Sigmoid colon (tissue), 7 donors: ENCODE data around the gene SCAPER. TPM values are rescaled to one million over a fixed set of nuclear protein-coding genes. Genes with fewer than 3 reads are reported as not detected.

Experiments used
- DNase-seq: peaks from one replicate; pipeline ENCODE4 v3.0.0-alpha.2; 2019
- H3K27ac ChIP-seq, 4 donors: fragments of 200-600 bp; sonication (generic); one replicate each; pipeline ENCODE4 v1.5.1; 2016 to 2019; ENCODE audit warnings: mild to moderate bottlenecking in 1 of 4
- H3K27me3 ChIP-seq, 3 donors: fragments of 200-600 bp; sonication (generic); one replicate each; pipeline ENCODE4 v1.5.1; 2019; ENCODE audit warnings: mild to moderate bottlenecking in 1 of 3
- H3K36me3 ChIP-seq, 4 donors: fragments of 200-600 bp; sonication (generic); one replicate each; pipeline ENCODE4 v1.5.1; 2016 to 2019
- H3K4me1 ChIP-seq, 4 donors: fragments of 200-600 bp; sonication (generic); one replicate each; pipeline ENCODE4 v1.5.1; 2017 to 2019
- H3K4me3 ChIP-seq, 4 donors: fragments of 200-600 bp; sonication (generic); one replicate each; pipeline ENCODE4 v1.5.1; 2017 to 2019; ENCODE audit warnings: mild to moderate bottlenecking in 2 of 4, moderate library complexity in 1 of 4
- H3K9me3 ChIP-seq, 4 donors: fragments of 200-600 bp in 3 of 4; sonication (generic) in 3 of 4; one replicate each; pipeline versions ENCODE4 v1.5.1 to v1.6.1; 2013 to 2019
- CTCF ChIP-seq, 4 experiments: fragments of 450-650 bp in 3 of 4; fragments of 200-600 bp in 1 of 4; IDR thresholded peaks; one replicate each; pipeline ENCODE4 v1.5.1; 2016 to 2019; ENCODE audit warnings: antibody characterized with exemption in 4 of 4, mild to moderate bottlenecking in 3 of 4, moderate library complexity in 2 of 4
- EP300 ChIP-seq, 4 donors: sonication (generic); formaldehyde crosslinking; IDR thresholded peaks; one replicate each; pipeline ENCODE4 v1.6.1; 2017; ENCODE audit warnings: antibody characterized with exemption in 4 of 4
- POLR2A ChIP-seq, 2 donors: fragments of 450-650 bp; IDR thresholded peaks; one replicate each; pipeline ENCODE4 v1.6.1; 2016; ENCODE audit warnings: antibody characterized with exemption in 2 of 2, mild to moderate bottlenecking in 2 of 2, moderate library complexity in 2 of 2
- POLR2AphosphoS5 ChIP-seq, 4 donors: sonication (generic); formaldehyde crosslinking; IDR thresholded peaks; one replicate each; pipeline ENCODE4 v1.6.1; 2017; ENCODE audit warnings: antibody characterized with exemption in 4 of 4
- WGBS, 2 donors: extraction: QIAGEN DNeasy Blood & Tissue Kit; methylation state at CpG; one replicate each; pipeline ENCODE4 v1.1.7; 2013; 5-methylcytosine and 5-hydroxymethylcytosine counted together
- intact Hi-C: fragments of 100-400 bp; cut with DNase I; formaldehyde crosslinking; loops from one replicate; pipeline ENCODE4 v1.15.1; 2023
- polyA plus RNA-seq, 3 donors: library from polyadenylated mRNA; stranded (reverse); fragments of 200-250 nt; gene quantifications; one replicate each; pipeline ENCODE4 v1.2.3, GENCODE V29; 2013
- total RNA-seq, 4 donors: library from RNA; depleted of rRNA; stranded (reverse); fragments of >200 nt; gene quantifications; one replicate each; pipeline ENCODE4 v1.1.0, GENCODE V29; 2016
- donor health status: healthy with polysubstance abuse.
- donor health status: Bipolar disorder and iron deficiency.
- donor health status: healthy.

Gene SCAPER
- total and polyA plus RNA-seq, 7 donors, result 5.3 to 40.7 (median 22.5) TPM

- Histone ChIP-seq H3K4me3 (no peak overlapping the region), H3K27ac (no peak overlapping the region), H3K4me1 (no peaks in the 10 kb centered on the region), H3K9me3 (no peaks in the 10 kb centered on the region), H3K36me3 (no peaks in the 10 kb centered on the region), H3K27me3 (no peaks in the 10 kb centered on the region)
- no peak for DNase-seq
- WGBS, 2 donors, result 95 to 96% methylated on average over 3 of the region's 3 CpGs
- intact Hi-C loops, result no loop called here
- TF ChIP-seq POLR2A (IDR thresholded peaks at IDR 0.05), result no peak
- no peak for TF ChIP-seq EP300 (IDR thresholded peaks at IDR 0.05)
- no peak for TF ChIP-seq CTCF (IDR thresholded peaks at IDR 0.05)
- TF ChIP-seq POLR2AphosphoS5 (IDR thresholded peaks at IDR 0.05), result no peak
Measured at GRCh38 chr15:76682833-76683232, 222.3 kb downstream of the SCAPER start.

DNA sequence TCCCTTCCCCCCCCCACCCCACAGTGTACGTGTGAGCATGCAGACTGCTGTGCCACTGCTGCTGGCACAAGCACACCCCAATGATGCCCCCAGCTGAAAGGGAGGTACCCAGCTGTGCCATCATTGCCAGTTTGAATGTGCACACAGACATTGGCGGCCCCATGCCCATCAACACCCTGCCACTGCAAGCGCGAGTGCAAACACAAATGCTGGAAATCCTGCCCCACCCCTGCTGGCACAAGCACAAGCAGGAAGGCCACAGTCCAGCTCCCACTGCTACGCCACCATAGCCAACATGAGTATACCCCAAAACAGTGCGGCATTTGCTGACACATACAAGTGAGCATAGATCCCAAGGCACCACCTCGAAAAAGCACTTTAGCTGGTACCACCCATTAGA is 222.9 kb downstream of the SCAPER start:
- Histone ChIP-seq H3K4me1 (no peaks in the 10 kb centered on the region), H3K9me3 (no peaks in the 10 kb centered on the region), H3K27ac (no peak overlapping the region), H3K36me3 (no peaks in the 10 kb centered on the region), H3K4me3 (no peak overlapping the region), H3K27me3 (no peaks in the 10 kb centered on the region)
- DNase-seq, result no peak
- 96% methylated on average over 7 of the region's 7 CpGs for WGBS, 2 donors
- TF ChIP-seq CTCF (IDR thresholded peaks at IDR 0.05), result no peak
- TF ChIP-seq EP300 (IDR thresholded peaks at IDR 0.05), result no peak
- TF ChIP-seq POLR2A (IDR thresholded peaks at IDR 0.05), result no peak
- no peak for TF ChIP-seq POLR2AphosphoS5 (IDR thresholded peaks at IDR 0.05)
- intact Hi-C loops, result no loop called here

GRCh38 chr15:76678766-76679165 is 226.4 kb downstream of the SCAPER start:
- TF ChIP-seq CTCF (IDR thresholded peaks at IDR 0.05), result no peak
- TF ChIP-seq EP300 (IDR thresholded peaks at IDR 0.05), result no peak
- no peak for TF ChIP-seq POLR2AphosphoS5 (IDR thresholded peaks at IDR 0.05)
- no peak for TF ChIP-seq POLR2A (IDR thresholded peaks at IDR 0.05)
- Histone ChIP-seq H3K36me3 (no peaks in the 10 kb centered on the region), H3K4me3 (no peak overlapping the region), H3K9me3 (no peaks in the 10 kb centered on the region), H3K4me1 (no peaks in the 10 kb centered on the region), H3K27me3 (no peaks in the 10 kb centered on the region), H3K27ac (no peak overlapping the region)
- DNase-seq, result no peak
- intact Hi-C loops, result no loop called here
- 86 to 90% methylated on average over 1 of the region's 1 CpG for WGBS, 2 donors

DNA sequence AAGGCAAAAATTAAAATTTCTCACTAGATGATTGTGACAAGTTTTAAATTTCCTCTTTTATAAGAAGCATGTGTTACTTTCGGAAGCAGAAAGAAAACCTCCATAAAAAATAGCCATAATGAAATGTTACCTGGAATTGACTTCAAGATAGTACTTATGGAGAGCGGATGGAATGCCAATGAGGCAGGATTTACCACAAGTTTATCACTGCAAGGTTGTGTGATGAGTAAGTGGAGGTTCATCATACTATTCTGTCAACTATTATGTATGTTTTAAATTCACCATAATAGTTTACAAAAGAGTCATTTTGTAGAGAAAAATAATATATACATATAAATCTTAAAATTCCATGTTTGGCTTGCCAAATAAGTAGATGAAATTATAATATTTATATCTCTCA is 230.3 kb downstream of the SCAPER start:
- no peak overlapping the region for H3K4me3 ChIP-seq
- intact Hi-C loops, result no loop called here
- no peaks in the 10 kb centered on the region for H3K27me3 ChIP-seq
- H3K27ac ChIP-seq, result no peak overlapping the region
- no peaks in the 10 kb centered on the region for H3K36me3 ChIP-seq
- H3K9me3 ChIP-seq, result no peaks in the 10 kb centered on the region
- 89 to 99% methylated on average over 2 of the region's 2 CpGs for WGBS, 2 donors
- DNase-seq, result no peak
- TF ChIP-seq POLR2AphosphoS5 (IDR thresholded peaks at IDR 0.05), result no peak
- no peak for TF ChIP-seq EP300 (IDR thresholded peaks at IDR 0.05)
- no peak for TF ChIP-seq POLR2A (IDR thresholded peaks at IDR 0.05)
- no peak for TF ChIP-seq CTCF (IDR thresholded peaks at IDR 0.05)
- H3K4me1 ChIP-seq, result no peaks in the 10 kb centered on the region

- Histone ChIP-seq H3K27ac (no peak overlapping the region), H3K4me1 (no peaks in the 10 kb centered on the region), H3K4me3 (no peak overlapping the region), H3K36me3 (peaks cover 0 to 10% (median 0%) of the 10 kb centered on the region in 4 donors), H3K27me3 (no peaks in the 10 kb centered on the region), H3K9me3 (no peaks in the 10 kb centered on the region)
- no peak for TF ChIP-seq CTCF (IDR thresholded peaks at IDR 0.05)
- no peak for TF ChIP-seq EP300 (IDR thresholded peaks at IDR 0.05)
- no peak for TF ChIP-seq POLR2A (IDR thresholded peaks at IDR 0.05)
- TF ChIP-seq POLR2AphosphoS5 (IDR thresholded peaks at IDR 0.05), result no peak
- DNase-seq, result no peak
- 26 to 74% methylated on average over 4 of the region's 4 CpGs for whole genome bisulfite sequencing, 2 donors
- intact Hi-C loops, result no loop called here
Measured at GRCh38 chr15:76669521-76670207, 235.5 kb downstream of the SCAPER start.
